ENCODE measurements around the gene SCYGR8.
A peak's percentile ranks its signal among the peaks of the same experiment; 100 is the strongest.

SCYGR8 gene

GRCh38 chr2:227774895-227775842 lies 29.5 kb downstream of the SCYGR8 start:
- no peak overlapping the region for H3K4me3 Mint-ChIP-seq

GRCh38 chr2:227780981-227781615 lies 35.4 kb downstream of the SCYGR8 start:
- DNase-seq = no peak
- H3K27me3 Mint-ChIP-seq = peaks cover 13% of the 10 kb centered on the region
- no peaks in the 10 kb centered on the region for H3K36me3 Mint-ChIP-seq (ENCODE audit: low read depth)
- H3K27ac Mint-ChIP-seq = no peak overlapping the region
- no peak overlapping the region for H3K4me3 Mint-ChIP-seq
- H3K4me1 Mint-ChIP-seq (ENCODE audit: low read depth) = peaks cover 18% of the 10 kb centered on the region
- H3K9me3 Mint-ChIP-seq = no peaks in the 10 kb centered on the region

More at GRCh38 chr2:227774895-227775842, 29.5 kb downstream of the SCYGR8 start:
- Mint-ChIP-seq H3K27me3 (peaks cover 3% of the 10 kb centered on the region), H3K27ac (peak overlapping the region; percentile 74), H3K36me3 (ENCODE audit: low read depth) (no peaks in the 10 kb centered on the region), H3K4me1 (ENCODE audit: low read depth) (peaks cover 20% of the 10 kb centered on the region), H3K9me3 (no peaks in the 10 kb centered on the region)
- no peak for DNase-seq

- H3K4me3 Mint-ChIP-seq = no peak overlapping the region
- peaks cover 18% of the 10 kb centered on the region for H3K27me3 Mint-ChIP-seq
- no peaks in the 10 kb centered on the region for H3K36me3 Mint-ChIP-seq (ENCODE audit: low read depth)
- no peak overlapping the region for H3K27ac Mint-ChIP-seq
- H3K4me1 Mint-ChIP-seq (ENCODE audit: low read depth) = peaks cover 16% of the 10 kb centered on the region
- DNase-seq = no peak
- H3K9me3 Mint-ChIP-seq = no peaks in the 10 kb centered on the region
These were observed 36.1 kb downstream of the SCYGR8 start for GRCh38 chr2:227781841-227782240.

- peak overlapping the region; percentile 45 for H3K27ac Mint-ChIP-seq
- peaks cover 16% of the 10 kb centered on the region for H3K4me1 Mint-ChIP-seq (ENCODE audit: low read depth)
- H3K36me3 Mint-ChIP-seq (ENCODE audit: low read depth) = no peaks in the 10 kb centered on the region
- peak overlapping the region; percentile 65 for H3K4me3 Mint-ChIP-seq
- DNase-seq = no peak
- H3K9me3 Mint-ChIP-seq = no peaks in the 10 kb centered on the region
- peaks cover 20% of the 10 kb centered on the region for H3K27me3 Mint-ChIP-seq
These were observed 37.1 kb downstream of the SCYGR8 start for GRCh38 chr2:227782804-227783203.

GRCh38 chr2:227783404-227784138 lies 37.9 kb downstream of the SCYGR8 start:
- Mint-ChIP-seq H3K27ac (peak overlapping the region; percentile 87), H3K4me1 (ENCODE audit: low read depth) (peaks cover 16% of the 10 kb centered on the region), H3K9me3 (no peaks in the 10 kb centered on the region), H3K4me3 (peak overlapping the region; percentile 65), H3K27me3 (peaks cover 20% of the 10 kb centered on the region), H3K36me3 (ENCODE audit: low read depth) (no peaks in the 10 kb centered on the region)
- DNase-seq = no peak

- Mint-ChIP-seq H3K36me3 (ENCODE audit: low read depth) (no peaks in the 10 kb centered on the region), H3K9me3 (no peaks in the 10 kb centered on the region), H3K27ac (no peak overlapping the region), H3K4me3 (no peak overlapping the region), H3K27me3 (peaks cover 18% of the 10 kb centered on the region), H3K4me1 (ENCODE audit: low read depth) (peaks cover 16% of the 10 kb centered on the region)
- no peak for DNase-seq
These were observed 39.6 kb downstream of the SCYGR8 start for GRCh38 chr2:227785293-227785692.

GRCh38 chr2:227788561-227789018 lies 42.9 kb downstream of the SCYGR8 start:
- H3K4me1 Mint-ChIP-seq (ENCODE audit: low read depth) = peaks cover 6% of the 10 kb centered on the region
- DNase-seq = no peak
- H3K9me3 Mint-ChIP-seq = no peaks in the 10 kb centered on the region

GRCh38 chr2:227789803-227790202 lies 44.1 kb downstream of the SCYGR8 start:
- H3K4me1 Mint-ChIP-seq (ENCODE audit: low read depth) = no peaks in the 10 kb centered on the region
- H3K4me3 Mint-ChIP-seq = no peak overlapping the region
- peaks cover 16% of the 10 kb centered on the region for H3K27me3 Mint-ChIP-seq
- H3K27ac Mint-ChIP-seq = no peak overlapping the region
- H3K36me3 Mint-ChIP-seq (ENCODE audit: low read depth) = no peaks in the 10 kb centered on the region
- H3K9me3 Mint-ChIP-seq = no peaks in the 10 kb centered on the region
- DNase-seq = no peak

More at GRCh38 chr2:227788561-227789018, 42.9 kb downstream of the SCYGR8 start:
- Mint-ChIP-seq H3K27me3 (peaks cover 20% of the 10 kb centered on the region), H3K27ac (no peak overlapping the region), H3K36me3 (ENCODE audit: low read depth) (no peaks in the 10 kb centered on the region), H3K4me3 (no peak overlapping the region)

- no peak overlapping the region for H3K4me3 Mint-ChIP-seq
- H3K36me3 Mint-ChIP-seq (ENCODE audit: low read depth) = no peaks in the 10 kb centered on the region
- H3K27ac Mint-ChIP-seq = no peak overlapping the region
- DNase-seq = no peak
- H3K9me3 Mint-ChIP-seq = no peaks in the 10 kb centered on the region
- H3K4me1 Mint-ChIP-seq (ENCODE audit: low read depth) = no peaks in the 10 kb centered on the region
- peaks cover 9% of the 10 kb centered on the region for H3K27me3 Mint-ChIP-seq
These were observed 47.5 kb downstream of the SCYGR8 start for GRCh38 chr2:227793148-227793712.

Measured in activated T-cell treated with anti-CD3 and anti-CD28 coated beads, Interleukin-2, amount 50 U/mL, for 24 hours (primary cell).